Esophagus mucosa (tissue), 1 donor: ENCODE measurements around the gene SORBS1. TPM values are rescaled to one million over a fixed set of nuclear protein-coding genes. Genes with fewer than 3 reads are reported as not detected.
A peak's percentile ranks its signal among the peaks of the same experiment; 100 is the strongest.

Experiments
- ATAC-seq: fragments of 200-7000 bp; cut with Tn5 transposase; one replicate; pipeline ENCODE4 v1.9.1; 2020
- total RNA-seq: library from RNA; stranded (reverse); gene quantifications from one replicate; pipeline ENCODE4 v1.2.4, GENCODE V29; 2023
- donor health status: DM: yes; HTN: yes; CAD: no.

Gene SORBS1
- total RNA-seq, 1 donor from 2014 or later, result 23.2 TPM

GRCh38 chr10:95408148-95408960 is 152.8 kb downstream of the SORBS1 start:
- peak; percentile 83 for ATAC-seq

GRCh38 chr10:95407546-95407945 is 153.6 kb downstream of the SORBS1 start:
- no peak for ATAC-seq

GRCh38 chr10:95406651-95407280 is 154.4 kb downstream of the SORBS1 start:
- no peak for ATAC-seq

GRCh38 chr10:95405655-95406054 is 155.5 kb downstream of the SORBS1 start:
- ATAC-seq, result no peak

GRCh38 chr10:95404864-95405263 is 156.3 kb downstream of the SORBS1 start:
- no peak for ATAC-seq

GRCh38 chr10:95404462-95404858 is 156.7 kb downstream of the SORBS1 start:
- ATAC-seq, result no peak

GRCh38 chr10:95403700-95404461 is 157.3 kb downstream of the SORBS1 start:
- ATAC-seq, result no peak

- no peak for ATAC-seq
These were observed 159.3 kb downstream of the SORBS1 start for GRCh38 chr10:95401704-95402469.

- no peak for ATAC-seq
These were observed 160.4 kb downstream of the SORBS1 start for GRCh38 chr10:95400787-95401186.

- ATAC-seq, result no peak
These were observed 162.0 kb downstream of the SORBS1 start for GRCh38 chr10:95399183-95399582.

GRCh38 chr10:95397747-95398146 is 163.4 kb downstream of the SORBS1 start:
- ATAC-seq, result no peak

- no peak for ATAC-seq
These were observed 165.2 kb downstream of the SORBS1 start for GRCh38 chr10:95395947-95396449.

- ATAC-seq, result peak; percentile 49
These were observed 166.8 kb downstream of the SORBS1 start for GRCh38 chr10:95394161-95394880.

GRCh38 chr10:95392681-95393164 is 168.4 kb downstream of the SORBS1 start:
- no peak for ATAC-seq

GRCh38 chr10:95392217-95392584 is 169.0 kb downstream of the SORBS1 start:
- no peak for ATAC-seq

- no peak for ATAC-seq
These were observed 169.5 kb downstream of the SORBS1 start for GRCh38 chr10:95391581-95392216.

- ATAC-seq, result no peak
These were observed 170.0 kb downstream of the SORBS1 start for GRCh38 chr10:95391164-95391563.

GRCh38 chr10:95389982-95390381 is 171.2 kb downstream of the SORBS1 start:
- ATAC-seq, result no peak

GRCh38 chr10:95389176-95389575 is 172.0 kb downstream of the SORBS1 start:
- ATAC-seq, result no peak

- peak; percentile 51 for ATAC-seq
These were observed 172.6 kb downstream of the SORBS1 start for GRCh38 chr10:95388539-95388938.

- no peak for ATAC-seq
These were observed 173.1 kb downstream of the SORBS1 start for GRCh38 chr10:95388109-95388471.
